K562 (cell line): ENCODE data around the gene MAPKAPK3. TPM values are rescaled to one million over a fixed set of nuclear protein-coding genes. Genes with fewer than 3 reads are reported as not detected.

Source experiments
- ATAC-seq: fragments of 200-7000 bp; cut with Tn5 transposase; 3 replicates; pipeline ENCODE4 v1.9.1; 2020; ENCODE audit warnings: moderate library complexity
- BruUV-seq: library from RNA; stranded (reverse); fragments of 400-500 nt; replicated peaks from 2 replicates; lab custom pipeline; 2021; lab: Mats Ljungman, UMichigan
- CTCF ChIA-PET: fragments of 300-600 bp; formaldehyde crosslinking; extraction: SDS; loops from one replicate; lab custom pipeline; 2021; ENCODE audit warnings: low intra/inter-chr PET ratio; lab: Yijun Ruan, JAX
- POLR2A ChIA-PET: fragments of 300-600, 350-650 bp; sonication (Branson Sonifier 250); formaldehyde crosslinking; extraction: SDS; loops from one replicate; lab custom pipeline; 2021; ENCODE audit warnings: antibody characterized with exemption, inconsistent platforms; lab: Yijun Ruan, JAX
- DNase-seq, 4 experiments: peaks; one replicate each; pipeline versions ENCODE4 v3.0.0 to v3.0.0-alpha.2; 2011 to 2018; ENCODE audit warnings: low spot score in 3 of 4, mixed read lengths in 3 of 4; ENCODE audit errors: extremely low read depth in 1 of 4
- FAIRE-seq: peaks from 2 replicates; lab custom pipeline; 2011; peaks lifted over from hg19 to GRCh38; lab: Jason Lieb, UNC
- H2AFZ ChIP-seq: 2 replicates; pipeline ENCODE4 v1.6.0; 2011; ENCODE audit warnings: low read depth, low read length, control low read depth, inconsistent platforms
- H3K27ac ChIP-seq: fragments of 200-600 bp; 3 replicates; pipeline ENCODE4 v1.8.0; 2011; ENCODE audit warnings: low read depth, mild to moderate bottlenecking, control low read depth, inconsistent platforms, low read length, moderate library complexity, mixed read lengths; ENCODE audit errors: extremely low read depth
- H3K27me3 ChIP-seq, 2 experiments: fragments of 300-600 bp in 1 of 2; 2 replicates in 1 of 2; 3 replicates in 1 of 2; pipeline versions ENCODE4 v1.6.0 to v1.8.0; 2011; ENCODE audit warnings: inconsistent platforms in 2 of 2, low read length in 2 of 2, mild to moderate bottlenecking in 1 of 2, mixed read lengths in 1 of 2, moderate library complexity in 1 of 2; ENCODE audit not compliant: control insufficient read depth in 2 of 2, insufficient read depth in 2 of 2
- H3K36me3 ChIP-seq: fragments of 300-600 bp; 3 replicates; pipeline ENCODE4 v1.8.0; 2011; ENCODE audit warnings: mild to moderate bottlenecking, low read length, inconsistent platforms; ENCODE audit not compliant: control insufficient read depth, insufficient read depth
- H3K4me1 ChIP-seq, 2 experiments: fragments of 200-600 bp in 1 of 2; replicated peaks in 1 of 2; 2 replicates in 1 of 2; 3 replicates in 1 of 2; pipeline versions ENCODE4 v1.5.1 to v1.8.0; 2011; ENCODE audit warnings: inconsistent platforms in 2 of 2, low read length in 2 of 2, mild to moderate bottlenecking in 1 of 2, mixed read lengths in 1 of 2, moderate library complexity in 1 of 2; ENCODE audit not compliant: control insufficient read depth in 2 of 2, insufficient read depth in 2 of 2
- H3K4me2 ChIP-seq: 2 replicates; pipeline ENCODE4 v1.6.1; 2011; ENCODE audit warnings: low read length, control low read depth, inconsistent platforms, mixed read lengths; ENCODE audit not compliant: insufficient read depth
- H3K4me3 ChIP-seq: fragments of 200-600 bp; sonication (generic), shearing (Covaris generic); 2 replicates; pipeline ENCODE4 v1.5.1; 2016; ENCODE audit warnings: control low read depth, inconsistent platforms
- H3K79me2 ChIP-seq: fragments of 200-600 bp; 3 replicates; pipeline ENCODE4 v1.8.0; 2011; ENCODE audit warnings: low read length, inconsistent platforms; ENCODE audit not compliant: control insufficient read depth, insufficient read depth
- H3K9ac ChIP-seq, 2 experiments: 2 replicates each; pipeline versions ENCODE4 v1.6.0 to v1.6.1; 2011; ENCODE audit warnings: low read depth in 2 of 2, low read length in 2 of 2, control low read depth in 1 of 2, inconsistent platforms in 1 of 2, mild to moderate bottlenecking in 1 of 2, mixed read lengths in 1 of 2; ENCODE audit not compliant: insufficient read depth in 1 of 2
- H3K9me1 ChIP-seq: one replicate; pipeline ENCODE4 v1.6.0; 2011; ENCODE audit warnings: inconsistent platforms, mild to moderate bottlenecking, low read length, moderate library complexity; ENCODE audit not compliant: control insufficient read depth, insufficient read depth
- H3K9me3 ChIP-seq: replicated peaks from 2 replicates; pipeline ENCODE4 v1.5.1; 2011; ENCODE audit warnings: low read depth, low read length, inconsistent platforms; ENCODE audit not compliant: control insufficient read depth, insufficient read depth
- H4K20me1 ChIP-seq: replicated peaks from 2 replicates; pipeline ENCODE4 v1.6.1; 2011; ENCODE audit warnings: low read length, inconsistent platforms, mixed read lengths; ENCODE audit not compliant: control insufficient read depth, insufficient read depth
- ARID3A ChIP-seq: IDR thresholded peaks from 2 replicates; pipeline ENCODE4 v1.6.1; 2012; ENCODE audit warnings: low read depth, low read length, improper control_type of control experiment, borderline replicate concordance
- CEBPG ChIP-seq, 3 experiments: fragments of 200-800 bp in 1 of 3; sonication (Bioruptor generic) in 1 of 3; sonication (generic) in 1 of 3; formaldehyde crosslinking in 1 of 3; IDR thresholded peaks in 2 of 3; conservative IDR thresholded peaks in 1 of 3; 2 replicates each; pipeline versions ENCODE4 v1.6.1 to v1.8.0; 2016 to 2022; ENCODE audit warnings: missing compliant biosample characterization in 2 of 3, missing genetic modification characterization in 2 of 3, mild to moderate bottlenecking in 1 of 3, missing genetic modification reagents in 1 of 3
- E2F1 ChIP-seq: sonication (generic); formaldehyde crosslinking; IDR thresholded peaks from 2 replicates; pipeline ENCODE4 v1.8.1; 2023; ENCODE audit warnings: mild to moderate bottlenecking, missing genetic modification reagents, moderate library complexity
- FOSL1 ChIP-seq: fragments of 200-800 bp; sonication (Bioruptor generic); conservative IDR thresholded peaks from 2 replicates; pipeline ENCODE4 v1.6.1; 2016; ENCODE audit warnings: missing genetic modification characterization, missing compliant biosample characterization
- MAFF ChIP-seq: IDR thresholded peaks from 2 replicates; pipeline ENCODE4 v1.6.1; 2012; ENCODE audit warnings: low read length, improper control_type of control experiment
- MAX ChIP-seq: sonication (generic); formaldehyde crosslinking; IDR thresholded peaks from 2 replicates; pipeline ENCODE4 v1.9.0; 2022; ENCODE audit warnings: mild to moderate bottlenecking, missing genetic modification reagents
- MTA3 ChIP-seq: fragments of 450-650 bp; formaldehyde crosslinking; IDR thresholded peaks from 2 replicates; pipeline ENCODE4 v1.6.1; 2017; ENCODE audit warnings: mild to moderate bottlenecking, borderline replicate concordance
- NFYB ChIP-seq: IDR thresholded peaks from 2 replicates; pipeline ENCODE4 v1.6.1; 2011; ENCODE audit warnings: mild to moderate bottlenecking, moderate library complexity; ENCODE audit not compliant: insufficient read length; ENCODE audit errors: extremely low read depth
- STAT5A ChIP-seq: IDR thresholded peaks from 2 replicates; pipeline ENCODE4 v1.6.1; 2012; ENCODE audit warnings: low read length, inconsistent platforms, borderline replicate concordance
- XRCC5 ChIP-seq: fragments of 200-400 bp; formaldehyde crosslinking; IDR thresholded peaks from 2 replicates; pipeline ENCODE4 v1.6.1; 2017; ENCODE audit warnings: low read depth, mild to moderate bottlenecking, low read length
- ZNF583 ChIP-seq: fragments of 250-450 bp; sonication (Bioruptor Pico); IDR thresholded peaks from 2 replicates; pipeline ENCODE4 v1.4.0; 2020
- WGBS: fragments of 100-300 bp; shearing (Covaris generic); methylation state at CpG from one replicate; pipeline ENCODE4 v1.1.6; 2016; ENCODE audit warnings: low coverage, mixed read lengths; ENCODE audit not compliant: insufficient coverage; ENCODE audit errors: missing lambda C conversion rate; 5-methylcytosine and 5-hydroxymethylcytosine counted together
- in situ Hi-C: fragments of 300-500 bp; cut with MboI; formaldehyde crosslinking; loops from 4 replicates; pipeline ENCODE4 v1.15.0; 2018; ENCODE audit warnings: inconsistent platforms, mixed read lengths
- intact Hi-C: fragments of 100-400 bp; cut with micrococcal nuclease; formaldehyde crosslinking; loops from 2 replicates; pipeline ENCODE4 v1.14.2; 2022
- polyA plus RNA-seq, 8 experiments: library from polyadenylated mRNA; depleted of rRNA in 4 of 8; stranded (reverse) in 5 of 8; unstranded in 3 of 8; fragments of >200 nt; fragmentation: Nextera tagmentation in 2 of 8; fragmentation: Illumina TruSeq in 1 of 8; extraction: Ambion mirVana in 2 of 8; extraction: Trizol in 1 of 8; gene quantifications; 2 replicates each; pipeline versions ENCODE4 v1.2.1 to v1.2.3, GENCODE V29; 2011 to 2014; ENCODE audit warnings: inconsistent platforms in 1 of 8, missing spikeins in 1 of 8
- total RNA-seq, 7 experiments: library from RNA; depleted of rRNA in 6 of 7; stranded (reverse); fragments of >200 nt in 6 of 7; fragmentation: Illumina TruSeq in 2 of 7; extraction: Trizol in 2 of 7; gene quantifications; 2 replicates each; pipeline versions ENCODE4 v1.2.1 to v1.2.3, GENCODE V29; 2011 to 2021; ENCODE audit warnings: low replicate concordance in 1 of 7

MAPKAPK3 gene
- total and polyA plus RNA-seq, 9 of the 15 experiments (the other 6 are each of a cell fraction or from before 2014, with no cell fraction given) = 8.0 to 56.4 (median 41.2) TPM

DNA sequence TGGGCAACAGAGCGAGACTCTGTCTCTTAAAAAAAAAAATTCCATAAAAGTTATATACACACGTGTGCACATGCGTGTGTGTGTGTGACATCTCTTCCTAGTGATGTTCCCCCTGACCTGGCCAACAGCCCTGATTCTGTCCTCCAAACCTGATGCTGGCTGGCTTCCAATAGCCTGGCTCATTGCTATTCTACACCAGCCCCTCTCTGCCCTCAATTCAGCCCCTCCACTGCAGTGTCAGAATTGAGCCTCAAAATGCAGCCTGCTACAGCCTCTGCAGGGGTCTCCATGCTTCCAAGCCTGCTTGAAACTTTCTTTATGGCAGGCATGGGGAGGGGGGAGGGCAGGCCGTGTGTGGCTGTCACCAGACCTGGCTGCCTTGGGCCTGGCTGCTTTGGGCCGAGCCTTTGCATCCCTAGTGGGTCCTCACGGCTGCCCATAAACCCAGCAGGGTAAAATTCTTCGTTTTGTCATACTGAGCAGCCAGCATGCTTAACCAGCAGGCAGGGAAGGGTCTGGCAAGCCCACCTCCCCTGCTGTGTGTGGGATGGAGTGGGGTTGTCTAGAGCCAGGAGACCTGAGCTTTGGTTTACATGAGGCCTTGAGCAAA lies 35.1 kb downstream of the MAPKAPK3 start:
- DNase-seq = no peak
- in situ Hi-C loops (no loop called here), intact Hi-C loops (loop anchor here (1.0 kb wide), 2 partner anchors 36 to 80 kb away; no protein-coding TSS in a partner anchor)
- H3K4me1 ChIP-seq = peaks cover 0 to 4% of the 10 kb centered on the region in 2 experiments; a peak in 2 of 5 replicates
- no peak for ATAC-seq
- no peak overlapping the region for H2AFZ ChIP-seq
- H3K36me3 ChIP-seq = peaks cover 7% of the 10 kb centered on the region; the same call in 1 of the 3 replicates
- no peak for FAIRE-seq
- H3K4me2 ChIP-seq = no peak overlapping the region
- no TSS peak for BruUV-seq
- no peaks in the 10 kb centered on the region for H3K9me1 ChIP-seq
- H3K9ac ChIP-seq = no peak overlapping the region
- H3K9me3 ChIP-seq = no peaks in the 10 kb centered on the region
- H3K4me3 ChIP-seq = no peak overlapping the region
- ChIA-PET POLR2A (interaction anchor here (0.6 to 1.8 kb wide), 6 partner anchors 9 to 1428 kb away, joined by 3 to 6 read pairs (median 3); no protein-coding TSS in a partner anchor), CTCF (interaction anchor here (0.6 to 1.2 kb wide), 2 partner anchors 37 to 469 kb away, joined by 3 read pairs; no protein-coding TSS in a partner anchor)
- TF ChIP-seq E2F1 (CRISPR knock-in tag) (no peak), ARID3A (no peak), CEBPG (CRISPR knock-in tag; IDR thresholded peaks at IDR 0.05) (no peak), CEBPG (tag; conservative IDR thresholded peaks at IDR 0.05 in 1 of 2, IDR thresholded peaks at IDR 0.05 in 1 of 2) (no peak), STAT5A (no peak), XRCC5 (no peak), MAFF (no peak), MAX (CRISPR knock-in tag) (no peak), FOSL1 (no peak), ZNF583 (CRISPR knock-in tag) (no peak), MTA3 (no peak), NFYB (no peak)
- H4K20me1 ChIP-seq = peaks cover 6% of the 10 kb centered on the region; the same call in 1 of the 2 replicates
- H3K27me3 ChIP-seq = no peaks in the 10 kb centered on the region
- H3K27ac ChIP-seq = no peak overlapping the region
- 47% methylated on average over 6 of the region's 7 CpGs for WGBS
- no peaks in the 10 kb centered on the region for H3K79me2 ChIP-seq
